Measurements from ENCODE around the gene MLXIP.

MLXIP gene

DNA sequence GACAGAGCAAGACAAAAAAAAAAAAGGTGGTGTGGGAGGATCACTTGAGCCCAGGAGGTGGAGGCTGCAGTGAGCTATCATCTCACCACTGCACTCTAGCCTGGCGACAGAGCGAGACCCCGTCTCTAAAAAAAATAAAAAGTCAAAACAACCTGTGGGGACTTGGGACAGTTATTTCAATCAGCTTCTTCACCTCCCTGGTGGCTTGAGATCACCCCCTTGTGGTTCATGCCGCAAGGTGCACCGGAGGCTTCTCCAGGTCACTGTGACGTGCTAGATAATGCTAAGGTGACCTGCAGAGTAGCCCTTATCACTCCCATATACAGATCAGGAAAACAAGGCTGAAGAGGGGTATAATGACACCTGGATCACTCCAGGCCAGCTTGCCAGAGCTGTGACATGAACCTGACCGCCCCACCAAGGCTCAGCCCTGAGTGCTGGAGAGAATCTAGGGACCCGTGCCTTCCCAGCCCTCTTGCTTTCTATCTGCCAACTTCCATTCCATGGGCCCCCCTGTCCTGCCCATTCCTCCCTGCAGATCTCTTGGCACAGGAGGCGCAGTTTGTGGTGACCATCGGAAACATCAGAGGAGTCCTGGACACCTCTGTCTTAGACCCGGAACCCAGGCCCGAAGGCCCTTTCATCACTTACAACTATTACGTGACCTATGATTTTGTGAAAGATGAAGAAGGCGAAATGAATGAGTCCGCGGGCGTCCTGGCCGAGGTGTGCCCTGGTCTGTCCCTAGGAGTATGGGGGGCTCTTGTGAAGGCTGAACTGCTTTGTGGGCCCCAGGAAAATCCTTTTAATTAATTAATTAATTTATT lies 112.5 kb downstream of the MLXIP start:
- DNase-seq: peak; percentile 70 to 72

DNA sequence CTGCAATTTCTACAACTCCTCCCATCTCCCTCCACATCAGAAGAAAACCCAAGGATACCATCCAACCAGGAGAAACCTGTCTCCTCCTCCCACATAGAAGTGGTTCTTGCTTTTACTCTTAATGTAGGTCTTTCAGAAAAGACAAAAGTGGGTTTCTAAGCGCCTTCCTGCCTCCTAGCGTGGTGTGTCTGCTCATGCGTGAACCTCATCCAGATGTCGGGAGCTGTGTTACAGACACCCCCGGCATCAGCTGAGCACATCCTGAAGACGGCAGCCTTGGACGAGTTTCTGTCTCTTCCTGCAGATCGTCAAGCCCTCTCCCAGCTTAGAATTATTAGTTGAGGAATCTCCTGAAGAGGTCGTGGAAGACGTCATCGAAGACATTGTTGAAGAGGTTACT lies 113.9 kb downstream of the MLXIP start:
- DNase-seq: no peak

DNA sequence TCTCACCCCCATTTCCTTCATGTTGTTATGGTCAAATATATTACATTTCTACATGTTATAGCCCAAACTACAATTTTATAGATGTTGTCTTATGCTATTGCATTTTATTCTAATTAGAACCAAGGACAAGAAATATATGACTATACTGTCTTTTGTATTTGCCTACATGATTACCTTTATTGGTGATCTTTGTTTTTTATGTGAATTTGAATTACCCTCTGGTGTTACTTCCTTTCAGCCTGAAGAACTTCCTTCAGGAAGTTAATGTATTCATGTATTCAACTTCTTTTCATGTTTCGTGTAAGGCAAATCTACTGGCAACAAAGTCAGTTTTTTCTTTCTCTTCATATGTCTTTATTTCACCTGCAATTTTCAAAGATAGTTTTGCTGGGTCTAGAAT lies 116.2 kb downstream of the MLXIP start:
- DNase-seq: no peak

DNA sequence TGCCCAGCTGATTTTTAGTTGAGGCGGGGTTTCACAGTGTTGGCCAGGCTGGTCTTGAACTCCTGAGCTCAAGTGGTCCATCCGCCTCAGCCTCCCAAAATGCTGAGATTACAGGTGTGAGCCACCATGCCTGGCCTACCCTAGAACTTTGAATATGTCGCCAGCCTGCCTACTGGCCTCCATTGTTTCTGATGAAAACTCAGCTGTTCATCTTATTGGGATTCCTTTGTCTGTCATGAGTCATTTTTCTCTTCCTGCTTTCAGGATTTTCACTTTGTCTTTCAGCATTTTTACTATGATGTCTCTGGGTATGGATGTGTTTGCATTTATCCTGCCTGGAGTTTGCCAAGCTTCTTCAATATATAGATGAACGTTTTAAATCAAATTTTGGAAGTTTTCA lies 116.8 kb downstream of the MLXIP start:
- no peak for DNase-seq

Measured in CD4-positive, alpha-beta T cell treated with Interleukin-1 beta for 1 hour (primary cell).